Erythroblast (primary cell): ENCODE results near the gene REG3G.
A peak's percentile ranks its signal among the peaks of the same experiment; 100 is the strongest.
"Not testable (repeated sequence)": the region's sequence is repeated elsewhere in the genome, so short reads cannot be mapped to it uniquely, and the experiment has no call there.

Experiments used
- DNase-seq, 2 experiments: peaks; one replicate each; lab custom pipeline; 2025; lab: John Stamatoyannopoulos, UW
- GATA1 ChIP-seq: IDR thresholded peaks from 2 replicates; pipeline ENCODE4 v1.6.1; 2011; ENCODE audit warnings: low read depth, mild to moderate bottlenecking, control low read depth, low read length, moderate library complexity
- POLR2A ChIP-seq: IDR thresholded peaks from 2 replicates; pipeline ENCODE4 v1.6.1; 2011; ENCODE audit warnings: mild to moderate bottlenecking, low read length

The REG3G gene

DNA sequence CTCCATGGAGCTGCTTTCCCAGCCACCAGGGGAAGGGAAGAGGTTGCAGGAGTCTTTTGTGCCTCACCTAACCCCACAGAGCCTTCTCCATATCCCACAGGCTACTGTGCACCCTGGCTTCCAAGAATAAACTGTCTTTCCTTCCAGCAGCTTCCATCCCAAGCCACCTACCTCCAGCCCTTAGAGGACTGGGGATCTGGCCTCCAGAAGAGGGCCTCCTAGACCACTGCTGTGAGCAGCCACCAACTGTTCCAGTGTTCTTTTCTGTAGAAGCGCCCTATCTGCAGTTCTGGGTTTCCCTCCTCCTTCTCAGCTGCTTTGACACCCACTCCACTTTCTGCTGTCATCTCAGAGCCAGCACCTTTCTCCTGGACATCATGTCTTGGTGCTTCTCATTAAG lies 30.7 kb upstream of the REG3G start:
- no peak for TF ChIP-seq POLR2A
- no peak for TF ChIP-seq GATA1

DNA sequence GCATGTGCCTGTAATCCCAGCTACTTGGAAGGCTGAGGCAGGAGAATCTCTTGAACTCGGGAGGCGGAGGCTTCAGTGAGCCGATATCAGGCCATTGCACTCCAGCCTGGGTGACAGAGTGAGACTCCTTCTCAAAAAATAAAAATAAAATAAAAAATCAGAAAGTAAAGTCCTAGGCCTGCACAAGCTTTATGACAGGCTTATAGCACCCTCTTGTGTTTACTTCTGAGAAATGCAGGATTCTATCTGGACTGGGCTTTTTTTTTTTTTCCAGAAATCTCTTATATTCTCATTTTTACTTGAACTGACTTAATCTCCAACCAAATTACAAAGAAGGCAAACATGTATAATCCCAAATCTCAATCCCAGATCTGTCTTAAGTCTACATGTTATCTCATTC lies 26.1 kb upstream of the REG3G start:
- no peak for TF ChIP-seq GATA1
- no peak for TF ChIP-seq POLR2A
- DNase-seq, result peak in 1 of 2 experiments; percentile 17

More for the DNA sequence above, 30.7 kb upstream of the REG3G start:
- DNase-seq, result no peak

DNA sequence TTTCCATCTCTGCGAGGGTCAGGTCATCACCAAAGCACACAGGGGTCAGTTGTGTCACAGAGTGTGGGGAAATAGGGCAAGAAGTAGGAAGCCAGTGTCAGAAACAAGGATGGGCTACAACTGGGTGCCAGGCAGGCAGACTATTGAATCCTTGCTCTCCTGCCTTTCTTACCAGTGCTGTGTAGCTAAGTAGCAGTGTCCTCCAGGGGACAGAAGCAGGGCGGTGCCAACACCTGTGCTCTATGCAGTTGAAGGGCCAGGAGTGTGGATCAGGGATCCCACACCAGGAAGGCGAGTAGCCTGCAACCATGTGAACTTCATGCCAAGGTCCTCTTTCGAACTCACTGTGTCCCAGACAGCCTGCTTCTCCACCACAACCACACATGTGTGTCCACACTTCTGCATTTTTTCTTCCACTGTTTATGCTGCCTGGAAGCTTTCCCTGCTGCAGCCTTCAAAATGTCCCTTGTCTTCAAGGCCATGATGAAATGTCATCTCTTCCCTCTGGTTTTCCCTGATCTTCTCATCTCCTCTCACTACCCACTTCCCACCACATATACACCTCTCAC lies 25.4 kb upstream of the REG3G start:
- DNase-seq, result no peak
- TF ChIP-seq GATA1 (no peak), POLR2A (no peak)

DNA sequence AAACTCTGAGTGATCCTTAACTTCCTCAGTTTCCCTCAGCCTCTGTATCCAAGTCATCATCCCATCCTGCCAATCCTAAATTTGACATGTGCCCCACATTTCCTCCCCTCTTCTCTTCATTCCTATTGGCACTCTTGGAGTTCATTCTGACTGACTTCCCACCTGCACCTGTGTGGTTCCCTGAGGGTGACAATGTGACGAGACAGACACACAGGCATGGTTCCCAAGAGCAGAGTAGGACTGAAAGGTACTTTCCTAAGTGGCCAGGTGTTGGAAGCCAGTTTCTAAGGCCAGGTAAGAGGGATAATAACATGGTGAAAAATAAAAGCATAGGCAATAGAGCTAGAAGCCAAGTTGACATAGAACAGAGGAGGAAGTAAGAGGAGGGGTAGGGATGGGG lies 24.2 kb upstream of the REG3G start:
- DNase-seq, result no peak
- TF ChIP-seq POLR2A (no peak), GATA1 (no peak)

DNA sequence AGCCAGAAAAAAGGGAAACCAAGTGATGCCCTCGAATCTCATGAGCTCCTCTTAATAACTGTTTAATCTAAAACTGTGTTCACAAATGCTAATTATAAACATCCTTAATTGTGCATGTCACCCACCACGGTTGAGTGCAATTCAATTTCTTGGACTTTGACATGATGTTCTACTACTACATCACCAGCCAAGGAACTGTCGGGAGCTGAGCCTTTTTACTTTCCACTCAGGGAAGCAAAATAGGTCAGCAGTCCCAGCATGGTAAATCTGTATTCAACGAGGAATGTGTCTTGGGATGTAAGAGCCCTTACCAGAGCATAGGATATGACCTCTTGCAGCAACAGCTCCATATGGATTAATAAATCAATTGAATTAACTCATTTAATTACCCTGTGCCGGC lies 20.8 kb upstream of the REG3G start:
- TF ChIP-seq POLR2A (no peak), GATA1 (no peak)
- no peak for DNase-seq

- DNase-seq, result no peak
Observed at GRCh38 chr2:79005216-79005615, 20.3 kb upstream of the REG3G start.

DNA sequence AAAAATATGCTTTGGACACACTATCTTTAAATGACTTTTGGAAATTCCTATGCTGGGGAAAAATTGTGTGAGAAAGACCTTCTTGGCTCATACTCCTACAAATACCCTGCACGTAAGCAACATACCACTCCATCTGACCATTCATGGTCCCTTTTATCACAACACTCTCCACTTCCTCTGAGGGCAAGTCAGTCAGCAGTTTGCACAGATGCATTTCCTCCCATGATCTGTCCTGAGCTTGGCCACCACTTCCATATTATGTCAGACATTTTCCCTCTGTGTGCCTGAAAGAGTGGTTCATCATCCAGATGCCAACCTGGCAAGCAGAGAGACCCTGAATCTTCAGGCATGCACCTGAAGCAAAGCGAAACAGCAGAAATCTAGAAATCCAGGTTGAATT lies 16.1 kb upstream of the REG3G start:
- DNase-seq, result no peak

More at GRCh38 chr2:79005216-79005615, 20.3 kb upstream of the REG3G start:
- TF ChIP-seq GATA1, result no peak
- no peak for TF ChIP-seq POLR2A

DNA sequence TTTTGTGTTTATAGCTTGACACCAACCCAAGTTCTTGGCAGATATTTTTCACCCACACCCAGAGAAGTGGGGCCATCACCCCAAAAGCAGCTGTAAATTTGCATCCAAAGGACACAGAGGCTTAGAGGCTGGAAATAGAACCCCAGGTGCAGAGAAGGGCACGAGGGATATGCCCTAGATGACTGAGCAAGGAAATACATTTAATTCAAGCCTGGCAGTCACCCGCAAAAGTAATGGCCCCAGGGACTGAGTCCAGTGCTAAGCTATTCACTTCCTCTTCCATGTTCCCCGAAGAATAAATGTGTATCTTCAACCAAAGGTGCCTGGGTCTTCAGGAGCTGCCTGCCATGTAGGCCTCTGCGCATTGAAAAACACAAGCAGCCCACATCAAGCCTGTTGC lies 14.0 kb upstream of the REG3G start:
- no peak for DNase-seq
- TF ChIP-seq GATA1, result no peak
- no peak for TF ChIP-seq POLR2A

More for the DNA sequence above, 16.1 kb upstream of the REG3G start:
- TF ChIP-seq GATA1, result no peak
- TF ChIP-seq POLR2A, result no peak

DNA sequence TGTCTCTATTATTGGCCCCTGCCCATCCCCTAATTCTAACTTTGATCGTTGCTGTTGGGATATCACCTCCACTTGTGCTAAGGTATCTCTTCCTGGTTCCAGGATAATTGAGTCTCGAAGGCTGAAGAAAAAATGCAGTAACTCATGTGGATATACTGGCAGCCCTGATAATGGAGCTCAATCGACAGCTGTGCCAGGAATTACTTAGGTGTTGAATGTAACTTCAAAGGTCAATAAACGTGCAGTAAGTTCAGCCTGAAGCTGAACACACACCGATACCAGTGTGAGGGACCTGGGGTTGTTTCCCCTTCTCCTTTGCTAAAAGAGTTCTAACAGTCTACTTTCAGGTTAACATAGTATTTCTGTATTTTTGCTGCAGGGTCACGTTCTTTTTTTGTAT lies 11.9 kb upstream of the REG3G start:
- TF ChIP-seq POLR2A, result no peak
- no peak for TF ChIP-seq GATA1
- DNase-seq, result no peak

GRCh38 chr2:79016342-79016741 lies 9.2 kb upstream of the REG3G start:
- no peak for TF ChIP-seq GATA1
- TF ChIP-seq POLR2A, result no peak
- no peak for DNase-seq

GRCh38 chr2:79026061-79026460 lies 559 bp downstream of the REG3G start:
- TF ChIP-seq POLR2A (no peak), GATA1 (no peak)
- DNase-seq, result no peak

GRCh38 chr2:79039944-79040343 lies 14.4 kb downstream of the REG3G start:
- no peak for DNase-seq
- no peak for TF ChIP-seq GATA1
- TF ChIP-seq POLR2A, result no peak

GRCh38 chr2:79041032-79041448 lies 15.5 kb downstream of the REG3G start:
- TF ChIP-seq GATA1 (no peak), POLR2A (no peak)
- DNase-seq, result peak; percentile 10 to 14

DNA sequence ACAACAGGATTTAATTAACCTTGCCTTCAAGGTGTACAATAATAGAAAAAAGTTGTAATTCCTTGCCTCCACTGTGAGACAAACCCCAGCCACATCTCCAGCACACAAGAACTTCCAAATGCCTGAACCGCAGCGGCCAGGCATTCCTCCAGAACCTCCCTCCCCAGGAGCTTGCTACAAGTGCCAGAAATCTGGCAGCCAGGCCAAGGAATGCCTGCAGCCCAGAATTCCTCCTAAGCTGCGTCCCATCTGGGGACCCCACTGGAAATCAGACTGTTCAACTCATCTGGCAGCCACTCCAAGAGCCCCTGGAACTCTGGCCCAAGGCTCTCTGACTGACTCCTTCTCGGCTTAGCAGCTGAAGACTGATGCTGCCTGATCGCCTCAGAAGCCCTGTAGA lies 28.0 kb downstream of the REG3G start:
- DNase-seq, result not testable (repeated sequence)

- peak; percentile 36 to 72 for DNase-seq
Observed at GRCh38 chr2:79054769-79055168, 29.3 kb downstream of the REG3G start.
